Measurements from ENCODE around the gene MXD1.

- TF ChIP-seq CTCF (optimal IDR thresholded peaks at IDR 0.05 in 1 of 3, IDR thresholded peaks at IDR 0.05 in 1 of 3, conservative IDR thresholded peaks at IDR 0.05 in 1 of 3; ENCODE audit: extremely low read depth in 1 of 3, insufficient read depth in 2 of 3, low read length in 3 of 3) = no peak
- TF ChIP-seq EZH2 (IDR thresholded peaks at IDR 0.05; ENCODE audit: low read length) = no peak
Observed at GRCh38 chr2:69907216-69907615, 7.7 kb upstream of the MXD1 start.

Measured in keratinocyte (primary cell).